Spleen (tissue), 11 donors: Measurements from ENCODE around the gene MAP1LC3A. TPM values are rescaled to one million over a fixed set of nuclear protein-coding genes. Genes with fewer than 3 reads are reported as not detected.

Experiments
- DNase-seq: peaks from one replicate; pipeline ENCODE4 v3.0.0-alpha.2; 2020
- H3K27ac ChIP-seq, 8 donors: fragments of 200-600 bp; sonication (generic) in 7 of 8; 1 replicate in 4 of 8; 2 replicates in 4 of 8; pipeline versions ENCODE4 v1.5.0 to v1.8.0; 2016 to 2021; ENCODE audit warnings: inconsistent platforms in 4 of 8, mild to moderate bottlenecking in 4 of 8, moderate library complexity in 1 of 8
- H3K27me3 ChIP-seq, 7 donors: fragments of 200-600 bp; sonication (generic) in 6 of 7; replicated peaks in 1 of 7; 1 replicate in 4 of 7; 2 replicates in 3 of 7; pipeline versions ENCODE4 v1.5.0 to v1.8.0; 2016 to 2021; ENCODE audit warnings: inconsistent platforms in 3 of 7, mild to moderate bottlenecking in 1 of 7
- H3K36me3 ChIP-seq, 6 donors: fragments of 200-600 bp; sonication (generic) in 5 of 6; 1 replicate in 4 of 6; 2 replicates in 2 of 6; pipeline versions ENCODE4 v1.5.0 to v1.8.0; 2016 to 2021; ENCODE audit warnings: inconsistent platforms in 2 of 6
- H3K4me1 ChIP-seq, 6 donors: fragments of 200-600 bp; sonication (generic) in 5 of 6; 1 replicate in 3 of 6; 2 replicates in 3 of 6; pipeline versions ENCODE4 v1.5.0 to v1.8.0; 2016 to 2021; ENCODE audit warnings: inconsistent platforms in 3 of 6
- H3K4me3 ChIP-seq, 8 donors: fragments of 200-600 bp; sonication (generic) in 7 of 8; 1 replicate in 4 of 8; 2 replicates in 4 of 8; pipeline versions ENCODE4 v1.5.0 to v1.8.0; 2016 to 2021; ENCODE audit warnings: inconsistent platforms in 4 of 8, mild to moderate bottlenecking in 4 of 8, moderate library complexity in 2 of 8
- H3K9me3 ChIP-seq, 8 donors: fragments of 200-600 bp; sonication (generic) in 7 of 8; 1 replicate in 4 of 8; 2 replicates in 4 of 8; pipeline versions ENCODE4 v1.5.0 to v1.8.0; 2016 to 2021; ENCODE audit warnings: inconsistent platforms in 4 of 8
- POLR2A ChIP-seq, 3 donors: fragments of 450-650 bp; IDR thresholded peaks; one replicate each; pipeline ENCODE4 v1.5.1; 2017; ENCODE audit warnings: antibody characterized with exemption in 3 of 3, mild to moderate bottlenecking in 1 of 3
- POLR2AphosphoS5 ChIP-seq, 3 donors: sonication (generic); formaldehyde crosslinking; IDR thresholded peaks; one replicate each; pipeline ENCODE4 v1.5.1; 2017; ENCODE audit warnings: antibody characterized with exemption in 3 of 3
- WGBS, 5 donors: extraction: QIAGEN DNeasy Blood & Tissue Kit in 3 of 5; methylation state at CpG; one replicate each; pipeline versions ENCODE4 v1.1.5 to v1.1.7; 2013 to 2018; 5-methylcytosine and 5-hydroxymethylcytosine counted together
- intact Hi-C: fragments of 100-400 bp; cut with DNase I; formaldehyde crosslinking; loops from one replicate; pipeline ENCODE4 v1.15.0; 2023; ENCODE audit warnings: low total_unique reads
- polyA plus RNA-seq, 3 donors: library from polyadenylated mRNA; stranded (reverse); fragments of 200-250 nt; gene quantifications; one replicate each; pipeline ENCODE4 v1.2.1, GENCODE V29; 2013
- total RNA-seq, 7 donors: library from RNA; depleted of rRNA in 3 of 7; stranded (reverse); fragments of >200 nt in 3 of 7; fragmentation: NEBNext Ultra II Directional in 4 of 7; extraction: Animal tissue kit (Norgen Biotek cat#: 25700) in 4 of 7; gene quantifications; one replicate each; pipeline versions ENCODE4 v1.1.0 to v1.2.1, GENCODE V29; 2016 to 2021
- TF ChIP-seq, protein P1 (sequence below), 11 experiments: fragments of 200-600 bp in 7 of 11; fragments of 450-650 bp in 4 of 11; sonication (generic) in 4 of 11; IDR thresholded peaks in 8 of 11; conservative IDR thresholded peaks in 3 of 11; 1 replicate in 7 of 11; 2 replicates in 4 of 11; pipeline versions ENCODE4 v1.4.0 to v1.8.0; 2016 to 2021; ENCODE audit warnings: antibody characterized with exemption in 11 of 11, inconsistent platforms in 4 of 11, mild to moderate bottlenecking in 1 of 11
- donor health status: healthy with polysubstance abuse.
- donor health status: DM: no; HTN: no; CAD: no; lungs with moderate emphysema.
- donor health status: DM: no; HTN: no; CAD: no.
- donor health status: Bipolar disorder and iron deficiency.
- donor health status: healthy.
- donor health status: DM: no; HTN: no; CAD: no.
- donor health status: DM: yes; HTN: yes; CAD: no.

MAP1LC3A gene
- total and polyA plus RNA-seq, 10 donors = 13.0 to 56.7 (median 30.1) TPM

DNA sequence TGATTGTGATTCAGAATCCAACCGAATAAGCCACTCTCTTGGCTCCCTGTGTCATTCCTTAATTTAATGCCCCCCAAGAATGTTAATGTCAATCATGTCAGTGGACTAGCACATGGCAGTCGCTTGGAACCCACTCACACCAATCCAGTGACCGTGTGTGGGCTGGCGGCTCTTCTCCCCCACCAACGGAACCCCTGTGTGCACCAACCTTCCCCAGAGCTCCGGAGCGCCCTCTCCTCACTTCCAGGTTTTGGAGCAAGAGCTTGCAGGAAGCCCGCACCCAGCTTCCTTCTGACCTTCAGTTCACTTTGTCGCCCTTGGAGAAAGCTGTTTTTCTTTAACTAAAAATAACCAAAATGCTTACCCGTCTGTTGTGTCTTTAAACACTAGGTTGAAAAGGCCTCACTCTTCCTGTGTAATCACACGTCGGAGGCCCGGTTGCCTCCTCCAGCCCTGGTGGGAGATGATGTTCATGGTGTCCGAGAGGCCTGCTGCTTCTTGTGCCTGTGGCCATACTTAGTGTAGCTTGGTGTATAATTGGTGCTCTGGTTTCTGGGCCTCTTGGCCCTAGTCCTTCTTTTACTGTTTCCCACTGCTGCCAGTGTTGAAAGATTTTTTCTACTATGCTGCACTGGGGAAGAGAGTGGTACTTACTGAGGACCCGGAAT, 17.8 kb upstream of the MAP1LC3A start:
- 72 to 84% (median 75%) methylated on average over 15 of the region's 15 CpGs for WGBS, 5 donors
- H3K4me1 ChIP-seq = peaks cover 6 to 51% (median 30%) of the 10 kb centered on the region in 6 donors
- no peaks in the 10 kb centered on the region for H3K9me3 ChIP-seq
- H3K27me3 ChIP-seq = no peaks in the 10 kb centered on the region
- peak overlapping the region; percentile 39 to 80 (median 74) for H3K27ac ChIP-seq
- H3K36me3 ChIP-seq = peaks cover 0 to 68% (median 42%) of the 10 kb centered on the region in 6 donors
- no peak for TF ChIP-seq POLR2A (IDR thresholded peaks at IDR 0.05)
- no peak for TF ChIP-seq POLR2AphosphoS5 (IDR thresholded peaks at IDR 0.05)
- TF ChIP-seq, protein P1, sequence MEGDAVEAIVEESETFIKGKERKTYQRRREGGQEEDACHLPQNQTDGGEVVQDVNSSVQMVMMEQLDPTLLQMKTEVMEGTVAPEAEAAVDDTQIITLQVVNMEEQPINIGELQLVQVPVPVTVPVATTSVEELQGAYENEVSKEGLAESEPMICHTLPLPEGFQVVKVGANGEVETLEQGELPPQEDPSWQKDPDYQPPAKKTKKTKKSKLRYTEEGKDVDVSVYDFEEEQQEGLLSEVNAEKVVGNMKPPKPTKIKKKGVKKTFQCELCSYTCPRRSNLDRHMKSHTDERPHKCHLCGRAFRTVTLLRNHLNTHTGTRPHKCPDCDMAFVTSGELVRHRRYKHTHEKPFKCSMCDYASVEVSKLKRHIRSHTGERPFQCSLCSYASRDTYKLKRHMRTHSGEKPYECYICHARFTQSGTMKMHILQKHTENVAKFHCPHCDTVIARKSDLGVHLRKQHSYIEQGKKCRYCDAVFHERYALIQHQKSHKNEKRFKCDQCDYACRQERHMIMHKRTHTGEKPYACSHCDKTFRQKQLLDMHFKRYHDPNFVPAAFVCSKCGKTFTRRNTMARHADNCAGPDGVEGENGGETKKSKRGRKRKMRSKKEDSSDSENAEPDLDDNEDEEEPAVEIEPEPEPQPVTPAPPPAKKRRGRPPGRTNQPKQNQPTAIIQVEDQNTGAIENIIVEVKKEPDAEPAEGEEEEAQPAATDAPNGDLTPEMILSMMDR (IDR thresholded peaks at IDR 0.05 in 8 of 11, conservative IDR thresholded peaks at IDR 0.05 in 3 of 11) = no peak
- no peak overlapping the region for H3K4me3 ChIP-seq
- peak; percentile 69 for DNase-seq
- intact Hi-C loops = loop anchor here (5.0 kb wide), 1 partner anchor 167 kb away; no protein-coding TSS in a partner anchor

GRCh38 chr20:34541264-34541901, 17.1 kb upstream of the MAP1LC3A start:
- intact Hi-C loops = loop anchor here (5.0 kb wide), 1 partner anchor 166 kb away; no protein-coding TSS in a partner anchor
- Histone ChIP-seq H3K4me3 (no peak overlapping the region), H3K27me3 (no peaks in the 10 kb centered on the region), H3K9me3 (no peaks in the 10 kb centered on the region), H3K36me3 (peaks cover 0 to 62% (median 36%) of the 10 kb centered on the region in 6 donors), H3K4me1 (peaks cover 6 to 51% (median 30%) of the 10 kb centered on the region in 6 donors), H3K27ac (peak overlapping the region; percentile 39 to 80 (median 74))
- peak; percentile 29 for DNase-seq
- TF ChIP-seq POLR2A (IDR thresholded peaks at IDR 0.05) = no peak
- TF ChIP-seq, protein P1 (IDR thresholded peaks at IDR 0.05 in 8 of 11, conservative IDR thresholded peaks at IDR 0.05 in 3 of 11) = no peak
- no peak for TF ChIP-seq POLR2AphosphoS5 (IDR thresholded peaks at IDR 0.05)
- 62 to 70% (median 68%) methylated on average over 13 of the region's 13 CpGs for WGBS, 5 donors

DNA sequence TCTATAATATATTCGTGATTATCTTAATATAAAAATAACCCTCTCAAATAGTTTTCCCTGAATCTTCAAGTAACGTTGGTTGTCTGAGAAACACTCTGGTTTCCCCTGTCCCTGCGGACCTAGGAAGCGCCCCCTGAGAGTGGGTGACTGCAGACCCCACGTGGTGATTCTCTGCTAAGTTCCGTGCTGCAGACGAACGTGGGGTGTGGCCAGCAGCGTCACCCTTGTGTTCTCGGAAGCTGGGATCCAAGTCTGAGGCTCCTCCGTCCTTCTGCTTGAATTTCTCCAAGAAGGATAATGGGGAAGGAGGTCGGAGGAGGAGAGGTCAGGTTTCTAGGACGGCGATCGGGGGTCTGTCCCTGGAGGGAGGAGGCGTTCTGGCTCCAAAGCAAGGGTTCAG, 16.6 kb upstream of the MAP1LC3A start:
- Histone ChIP-seq H3K9me3 (no peaks in the 10 kb centered on the region), H3K4me1 (peaks cover 6 to 51% (median 30%) of the 10 kb centered on the region in 6 donors), H3K27ac (peak overlapping the region in 7 of 8 donors; percentile 62 to 80 (median 74)), H3K27me3 (no peaks in the 10 kb centered on the region), H3K4me3 (no peak overlapping the region), H3K36me3 (peaks cover 0 to 56% (median 30%) of the 10 kb centered on the region in 6 donors)
- TF ChIP-seq POLR2A (IDR thresholded peaks at IDR 0.05) (no peak), POLR2AphosphoS5 (IDR thresholded peaks at IDR 0.05) (no peak)
- TF ChIP-seq, protein P1 (IDR thresholded peaks at IDR 0.05 in 8 of 11, conservative IDR thresholded peaks at IDR 0.05 in 3 of 11) = no peak
- intact Hi-C loops = loop anchor here (5.0 kb wide), 1 partner anchor 165 kb away; no protein-coding TSS in a partner anchor
- 69 to 76% (median 75%) methylated on average over 16 of the region's 16 CpGs for WGBS, 5 donors
- peak; percentile 25 for DNase-seq

DNA sequence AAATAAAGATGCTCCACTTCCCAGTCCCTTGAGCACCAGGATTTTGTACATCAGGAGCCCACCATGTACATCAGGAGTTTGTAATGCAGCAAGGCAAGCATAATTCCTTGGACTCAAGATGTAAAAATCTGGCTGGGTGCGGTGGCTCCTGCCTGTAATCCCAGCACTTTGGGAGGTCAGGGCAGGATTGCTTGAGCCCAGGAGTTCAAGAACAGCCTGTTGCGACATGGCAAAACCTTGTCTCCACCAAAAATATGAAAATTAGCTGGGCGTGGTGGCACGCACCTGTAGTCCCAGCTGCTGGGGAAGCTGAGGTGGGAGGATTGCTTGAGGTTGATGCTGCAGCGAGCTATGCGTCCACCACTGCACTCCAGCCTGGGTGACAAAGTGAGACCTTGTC, 16.1 kb upstream of the MAP1LC3A start:
- H3K4me1 ChIP-seq = peaks cover 6 to 51% (median 30%) of the 10 kb centered on the region in 6 donors
- 86 to 93% (median 91%) methylated on average over 6 of the region's 6 CpGs for WGBS, 5 donors
- TF ChIP-seq POLR2AphosphoS5 (IDR thresholded peaks at IDR 0.05) = no peak
- TF ChIP-seq POLR2A (IDR thresholded peaks at IDR 0.05) = no peak
- TF ChIP-seq, protein P1 (IDR thresholded peaks at IDR 0.05 in 8 of 11, conservative IDR thresholded peaks at IDR 0.05 in 3 of 11) = no peak
- H3K9me3 ChIP-seq = no peaks in the 10 kb centered on the region
- peak overlapping the region in 6 of 8 donors; percentile 62 to 80 (median 74) for H3K27ac ChIP-seq
- H3K4me3 ChIP-seq = no peak overlapping the region
- H3K36me3 ChIP-seq = peaks cover 0 to 51% (median 25%) of the 10 kb centered on the region in 6 donors
- H3K27me3 ChIP-seq = no peaks in the 10 kb centered on the region
- no peak for DNase-seq
- intact Hi-C loops = loop anchor here (5.0 kb wide), 1 partner anchor 165 kb away; no protein-coding TSS in a partner anchor
